Activated CD4-positive, alpha-beta T cell treated with anti-CD3 and anti-CD28 coated beads, Interleukin-2, amount 50 U/mL, for 24 hours (primary cell): ENCODE measurements around the gene GALR1.
A peak's percentile ranks its signal among the peaks of the same experiment; 100 is the strongest.
"Not testable (repeated sequence)": the region's sequence is repeated elsewhere in the genome, so short reads cannot be mapped to it uniquely, and the experiment has no call there.

Source experiments
- DNase-seq, 2 donors: peaks; one replicate each; pipeline ENCODE4 v3.0.0-alpha.2; 2020; ENCODE audit warnings: low read depth in 1 of 2, low spot score in 1 of 2

Gene GALR1, protein sequence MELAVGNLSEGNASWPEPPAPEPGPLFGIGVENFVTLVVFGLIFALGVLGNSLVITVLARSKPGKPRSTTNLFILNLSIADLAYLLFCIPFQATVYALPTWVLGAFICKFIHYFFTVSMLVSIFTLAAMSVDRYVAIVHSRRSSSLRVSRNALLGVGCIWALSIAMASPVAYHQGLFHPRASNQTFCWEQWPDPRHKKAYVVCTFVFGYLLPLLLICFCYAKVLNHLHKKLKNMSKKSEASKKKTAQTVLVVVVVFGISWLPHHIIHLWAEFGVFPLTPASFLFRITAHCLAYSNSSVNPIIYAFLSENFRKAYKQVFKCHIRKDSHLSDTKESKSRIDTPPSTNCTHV

GRCh38 chr18:77249569-77250500, at the start of gene GALR1:
Gene GALR1, plus strand, starts transcription at chr18:77249848. Its CDS starts 701 bp downstream, at chr18:77250549.
- DNase-seq: no peak

DNA sequence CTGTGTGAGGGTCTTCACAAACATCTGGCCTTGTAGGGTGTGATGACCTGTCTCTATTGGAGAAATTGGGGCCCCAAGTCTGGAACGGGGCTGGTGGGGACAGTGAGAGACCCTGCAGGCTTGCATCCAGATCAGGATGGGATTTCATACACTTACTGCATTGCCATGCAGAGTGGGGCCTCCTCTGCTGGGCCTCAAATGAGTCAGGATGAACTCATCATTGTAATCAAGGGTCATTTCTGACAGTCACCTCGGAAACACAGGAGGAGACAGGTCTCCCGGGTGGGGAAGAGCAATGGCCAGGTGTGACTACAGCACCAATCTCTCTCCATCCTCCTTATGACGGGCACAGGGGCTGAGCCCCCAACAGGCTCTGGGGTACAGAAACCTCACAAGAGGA, 48.1 kb upstream of the GALR1 start:
- no peak for DNase-seq

GRCh38 chr18:77202329-77202728, 47.3 kb upstream of the GALR1 start:
- DNase-seq: no peak

DNA sequence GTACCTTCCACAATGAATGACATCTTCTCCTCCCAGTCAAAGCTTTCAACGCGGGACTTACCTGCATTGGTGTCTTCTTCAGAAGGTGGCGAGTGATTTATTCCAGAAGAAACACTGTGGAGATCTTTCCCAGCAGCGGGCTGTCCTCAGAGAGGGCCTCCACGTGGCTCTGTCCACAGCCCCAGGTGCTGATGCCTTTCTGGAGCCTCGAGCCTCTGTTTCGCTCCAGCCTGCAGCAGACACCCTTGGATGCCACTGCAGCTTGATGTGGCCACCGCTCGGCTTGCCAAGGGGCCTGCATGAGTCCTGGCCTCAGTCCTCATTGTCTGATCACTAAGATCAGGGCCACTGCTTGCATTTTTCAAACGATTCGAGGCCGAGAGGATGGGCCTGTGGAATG, 46.6 kb upstream of the GALR1 start:
- DNase-seq: no peak

DNA sequence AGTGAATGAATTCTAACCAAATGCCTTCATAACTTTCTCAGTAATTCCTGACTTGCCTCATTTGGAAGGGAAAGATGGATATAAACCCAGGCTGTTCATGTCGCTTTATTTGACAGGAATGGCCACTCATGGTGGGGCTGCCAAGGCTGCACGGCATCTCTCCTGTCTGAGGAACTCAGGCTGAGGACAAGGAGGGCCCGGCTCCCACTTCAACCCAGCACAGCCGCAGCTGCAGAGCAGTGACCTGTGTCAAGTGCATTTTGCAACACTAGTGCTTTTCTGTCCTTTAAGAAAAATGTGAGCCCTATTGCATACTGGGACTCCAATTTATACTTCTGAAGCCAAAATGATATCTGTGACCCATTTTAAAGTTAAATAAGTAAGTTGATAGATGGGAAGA, 45.8 kb upstream of the GALR1 start:
- no peak for DNase-seq

DNA sequence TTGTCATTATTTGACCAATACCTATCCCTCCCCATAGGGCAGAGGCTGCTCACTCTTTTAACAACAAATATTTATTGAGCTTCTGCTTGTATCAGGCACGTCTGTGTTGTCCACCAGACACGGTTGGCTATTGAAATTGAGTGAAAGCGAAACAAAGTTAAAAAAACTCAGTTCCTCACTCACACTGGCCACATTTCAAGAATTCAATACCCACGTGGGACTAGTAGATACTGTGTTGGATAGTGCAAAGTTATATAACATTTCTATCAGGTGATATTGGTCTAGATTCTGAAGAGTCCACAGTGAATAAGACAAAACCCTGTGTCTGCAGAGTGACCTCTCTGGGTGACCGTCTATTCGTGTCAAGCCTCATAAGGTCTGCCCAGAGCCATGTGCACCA, 43.9 kb upstream of the GALR1 start:
- DNase-seq: no peak

- DNase-seq: no peak
Measured at GRCh38 chr18:77206676-77207374, 42.8 kb upstream of the GALR1 start.

DNA sequence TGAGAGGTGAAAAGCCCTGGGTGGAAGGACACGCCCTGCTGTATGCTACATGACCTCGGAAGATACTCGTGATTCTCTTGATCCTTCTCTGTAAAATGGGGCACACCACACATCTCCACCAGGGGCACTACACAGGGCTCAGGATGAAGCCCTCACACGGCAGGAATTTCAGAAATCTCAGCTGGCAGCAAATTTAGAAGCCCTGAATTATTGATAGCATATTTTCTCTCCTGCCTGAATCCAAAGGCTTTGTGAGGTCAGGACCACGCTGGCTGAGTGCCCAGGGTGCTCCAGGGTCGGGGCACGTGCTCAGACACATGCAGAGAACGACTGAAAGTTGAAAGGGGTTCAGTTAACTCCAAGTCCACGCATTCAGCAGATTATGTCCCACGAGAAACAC, 42.1 kb upstream of the GALR1 start:
- DNase-seq: peak in 1 of 2 donors; percentile 36

GRCh38 chr18:77208964-77209363, 40.7 kb upstream of the GALR1 start:
- peak in 1 of 2 donors; percentile 25 for DNase-seq

DNA sequence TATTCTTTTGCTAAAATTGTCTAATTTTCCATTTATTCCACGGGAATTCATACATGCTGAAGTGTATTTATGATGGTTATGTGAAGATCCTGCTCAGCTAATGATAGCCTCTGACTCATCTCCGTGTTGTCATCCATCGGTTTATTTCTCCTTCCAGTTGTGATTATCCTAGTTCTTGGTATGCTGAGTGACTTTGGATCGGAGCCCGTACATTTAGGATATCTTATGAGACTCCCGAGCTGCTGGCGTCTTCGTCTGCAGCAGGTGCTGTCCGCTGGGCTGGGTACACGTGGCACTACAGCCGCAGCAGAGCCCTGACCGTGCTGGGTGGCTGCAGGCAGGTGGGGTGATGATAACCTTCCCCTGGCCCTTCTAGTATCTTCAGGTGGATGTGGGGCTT, 40.1 kb upstream of the GALR1 start:
- DNase-seq: no peak

GRCh38 chr18:77210249-77210648, 39.4 kb upstream of the GALR1 start:
- no peak for DNase-seq

DNA sequence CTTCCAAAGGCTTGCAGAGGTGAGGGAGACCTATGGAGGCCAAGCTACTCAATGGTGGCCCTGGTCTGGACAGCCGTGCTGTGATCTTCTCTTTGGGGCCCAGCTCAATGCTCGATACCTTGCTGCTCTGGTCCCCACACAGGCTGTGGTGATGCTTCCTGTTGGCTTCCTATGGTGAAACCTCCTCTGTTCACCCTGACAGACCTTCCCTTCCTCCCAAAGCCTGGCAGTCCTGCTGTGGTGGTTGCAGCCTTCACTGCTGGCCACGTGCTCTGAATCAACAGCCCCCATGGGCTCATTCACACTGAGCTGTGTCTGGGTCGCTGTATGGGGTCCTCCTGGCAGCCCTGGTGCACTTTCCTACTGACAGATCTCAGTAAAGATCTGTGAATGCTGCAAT, 31.0 kb upstream of the GALR1 start:
- DNase-seq: no peak

DNA sequence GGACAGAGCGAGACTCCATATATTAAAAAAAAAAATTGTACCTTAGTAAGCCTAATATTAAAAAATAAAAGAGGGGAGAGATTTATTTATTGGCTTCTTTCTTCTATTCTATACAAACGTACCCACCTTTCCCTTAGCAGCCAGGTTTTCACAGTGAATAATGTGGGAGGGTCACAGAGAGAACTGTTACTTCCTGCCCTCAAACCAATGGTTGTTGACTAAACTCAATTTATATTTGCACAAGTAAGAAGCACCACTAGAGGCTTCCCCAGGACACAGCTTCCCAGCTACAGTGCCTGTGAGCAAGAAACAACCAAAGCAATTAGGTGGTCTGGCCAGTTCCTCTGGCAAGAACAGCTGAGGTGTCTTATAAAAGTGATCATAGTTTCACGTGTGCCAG, 28.9 kb upstream of the GALR1 start:
- no peak for DNase-seq

GRCh38 chr18:77222464-77222863, 27.2 kb upstream of the GALR1 start:
- DNase-seq: no peak

GRCh38 chr18:77223221-77223639, 26.4 kb upstream of the GALR1 start:
- DNase-seq: peak in 1 of 2 donors; percentile 43

DNA sequence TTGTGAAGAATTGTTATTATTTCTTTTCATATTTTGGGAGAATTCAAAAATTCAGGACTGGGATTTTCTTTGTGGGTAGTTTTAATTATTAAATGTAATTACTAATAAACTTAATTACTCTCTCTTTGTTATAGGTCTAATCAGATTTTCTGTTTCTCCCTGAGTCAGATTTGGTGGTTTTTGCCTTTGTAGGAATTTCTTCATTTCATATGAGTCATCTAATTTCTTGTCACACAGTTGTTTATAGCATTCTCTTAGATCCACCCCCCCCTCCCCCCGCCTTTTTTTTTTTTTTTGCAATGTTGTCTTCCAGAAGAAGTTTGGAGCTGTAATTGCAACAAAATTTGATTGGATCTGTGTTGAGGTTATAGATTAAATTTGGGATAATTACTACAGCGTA, 26.0 kb upstream of the GALR1 start:
- DNase-seq: no peak

GRCh38 chr18:77230645-77231044, 19.0 kb upstream of the GALR1 start:
- DNase-seq: no peak

DNA sequence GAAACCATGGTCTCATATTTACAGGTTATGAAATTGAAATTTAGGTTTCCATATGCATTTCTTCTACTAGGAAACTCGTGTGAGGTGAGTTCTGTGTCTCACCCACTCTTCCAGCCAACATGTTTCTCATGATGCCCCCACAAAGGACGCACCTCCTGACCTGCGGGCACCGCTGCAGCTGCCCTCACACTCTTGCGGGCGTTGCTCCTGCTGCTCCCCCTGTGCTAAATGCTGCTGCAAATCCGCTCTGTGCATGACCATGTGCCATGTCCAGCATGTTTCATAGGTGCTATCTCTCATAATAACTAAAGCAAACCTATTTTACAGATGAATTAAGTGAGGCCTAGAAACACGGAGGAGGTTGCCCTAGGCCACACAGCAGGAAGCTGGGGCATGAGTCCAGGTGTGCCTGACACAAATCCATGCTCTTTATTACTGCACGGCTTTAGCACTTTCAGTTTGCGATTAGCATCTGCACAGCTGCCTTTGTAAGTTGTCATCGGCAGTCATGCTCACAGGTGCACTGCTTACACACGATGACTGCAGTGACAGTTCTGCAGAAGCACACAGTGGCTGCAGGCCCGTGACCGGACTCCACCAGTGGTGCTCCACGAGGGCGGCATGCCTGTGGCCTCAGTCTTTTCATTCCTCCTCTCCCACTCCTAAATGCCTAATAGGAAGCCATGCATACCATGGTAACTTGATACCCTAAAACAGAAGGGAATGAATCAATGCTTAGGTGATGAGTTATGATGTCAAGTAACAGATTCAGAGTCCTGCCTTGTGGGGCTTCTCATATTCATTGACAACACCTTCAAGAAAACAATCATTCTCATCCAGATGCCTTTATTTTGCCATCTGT, 14.9 kb upstream of the GALR1 start:
- no peak for DNase-seq

- DNase-seq: not testable (repeated sequence)
Measured at GRCh38 chr18:77239285-77239684, 10.4 kb upstream of the GALR1 start.

DNA sequence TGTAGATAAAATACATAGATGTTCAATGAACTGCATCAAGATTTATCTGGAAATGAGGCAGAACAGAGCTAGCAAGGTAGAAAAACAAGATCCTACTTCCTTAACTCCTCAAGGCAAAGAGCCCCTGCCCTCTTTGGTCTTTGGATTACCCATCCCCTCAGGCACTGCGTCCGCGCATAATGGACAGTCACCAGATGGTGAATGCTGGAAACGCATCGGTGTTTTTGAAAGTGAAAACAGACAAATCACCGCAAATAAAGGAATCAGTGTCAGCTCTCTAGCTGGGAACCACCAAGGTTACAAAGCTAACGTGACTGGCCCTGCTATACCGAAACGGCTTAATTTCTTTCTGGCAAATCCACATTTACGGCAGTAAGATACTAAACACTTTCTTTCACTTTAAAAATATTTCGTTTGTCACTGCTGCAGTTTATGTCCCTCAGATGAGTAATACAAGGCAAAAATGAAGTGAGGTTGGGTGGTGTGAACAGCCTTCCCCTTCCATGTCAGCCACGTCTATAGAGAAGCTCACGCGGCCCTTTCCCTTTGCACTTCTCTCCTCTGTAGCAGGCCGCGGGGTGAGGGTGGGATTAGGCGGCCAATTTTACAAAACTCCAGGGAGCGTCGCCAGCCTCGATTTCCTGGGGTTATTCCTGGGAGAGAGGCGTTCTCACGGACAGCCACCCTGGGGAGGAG, 627 bp upstream of the GALR1 start:
- no peak for DNase-seq
